AG10803 (cell line): Measurements from ENCODE around the gene ALG2.

Source experiments
- DNase-seq: peaks from one replicate; pipeline ENCODE4 v3.0.0; 2010; ENCODE audit warnings: low read depth
- H3K4me3 ChIP-seq: 2 replicates; pipeline ENCODE4 v1.5.1; 2011; ENCODE audit warnings: mild to moderate bottlenecking, low read length, control low read depth
- TF ChIP-seq, protein P1 (sequence below): conservative IDR thresholded peaks from 2 replicates; pipeline ENCODE4 v1.5.1; 2011; ENCODE audit warnings: mild to moderate bottlenecking, low read length, control low read depth, inconsistent platforms

ALG2 gene

DNA sequence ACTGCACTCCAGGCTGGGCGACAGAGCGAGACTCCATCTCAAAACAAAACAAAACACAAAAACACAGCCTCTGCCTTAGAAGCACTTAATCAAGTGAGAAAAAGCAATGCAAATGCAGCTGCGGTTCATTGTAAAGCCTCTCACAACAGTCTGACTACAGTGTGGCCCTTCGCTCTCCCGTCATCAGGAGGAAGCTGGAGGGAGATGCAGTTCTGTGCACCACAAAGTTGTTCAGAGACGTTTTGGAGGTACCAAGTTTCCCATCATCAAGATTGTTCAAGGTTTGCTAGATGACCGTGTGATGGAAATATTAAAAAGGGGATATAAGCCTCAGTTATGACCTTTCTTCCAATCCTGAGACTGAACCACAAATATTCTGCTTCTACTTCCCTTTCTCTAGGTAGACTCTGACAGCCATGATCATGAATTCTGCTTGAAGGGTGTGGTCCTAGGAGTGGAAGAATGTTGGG is 41.2 kb upstream of the ALG2 start:
- DNase-seq = no peak
- TF ChIP-seq, protein P1, sequence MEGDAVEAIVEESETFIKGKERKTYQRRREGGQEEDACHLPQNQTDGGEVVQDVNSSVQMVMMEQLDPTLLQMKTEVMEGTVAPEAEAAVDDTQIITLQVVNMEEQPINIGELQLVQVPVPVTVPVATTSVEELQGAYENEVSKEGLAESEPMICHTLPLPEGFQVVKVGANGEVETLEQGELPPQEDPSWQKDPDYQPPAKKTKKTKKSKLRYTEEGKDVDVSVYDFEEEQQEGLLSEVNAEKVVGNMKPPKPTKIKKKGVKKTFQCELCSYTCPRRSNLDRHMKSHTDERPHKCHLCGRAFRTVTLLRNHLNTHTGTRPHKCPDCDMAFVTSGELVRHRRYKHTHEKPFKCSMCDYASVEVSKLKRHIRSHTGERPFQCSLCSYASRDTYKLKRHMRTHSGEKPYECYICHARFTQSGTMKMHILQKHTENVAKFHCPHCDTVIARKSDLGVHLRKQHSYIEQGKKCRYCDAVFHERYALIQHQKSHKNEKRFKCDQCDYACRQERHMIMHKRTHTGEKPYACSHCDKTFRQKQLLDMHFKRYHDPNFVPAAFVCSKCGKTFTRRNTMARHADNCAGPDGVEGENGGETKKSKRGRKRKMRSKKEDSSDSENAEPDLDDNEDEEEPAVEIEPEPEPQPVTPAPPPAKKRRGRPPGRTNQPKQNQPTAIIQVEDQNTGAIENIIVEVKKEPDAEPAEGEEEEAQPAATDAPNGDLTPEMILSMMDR = no peak
- H3K4me3 ChIP-seq = no peak overlapping the region

DNA sequence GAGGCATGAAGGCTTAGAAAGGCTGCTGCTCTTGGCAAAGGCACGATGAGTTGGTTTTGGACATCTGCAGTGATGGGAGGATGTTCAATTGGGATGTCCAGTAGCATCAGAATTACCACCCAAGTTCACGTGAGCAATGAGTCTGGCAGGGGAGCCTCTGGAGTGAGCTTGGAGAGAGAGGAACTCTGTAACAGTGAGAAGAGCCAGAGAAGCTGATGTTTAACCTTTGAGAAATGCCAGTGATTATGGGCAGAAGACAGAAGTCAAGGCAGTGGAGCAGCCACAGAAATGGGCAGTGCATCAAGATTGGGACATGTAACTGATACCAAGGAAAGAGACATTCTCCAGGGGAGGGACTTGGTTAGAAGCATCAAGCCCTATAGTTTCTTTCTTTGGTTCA is 40.2 kb upstream of the ALG2 start:
- no peak for DNase-seq
- TF ChIP-seq, protein P1 = no peak
- no peak overlapping the region for H3K4me3 ChIP-seq

DNA sequence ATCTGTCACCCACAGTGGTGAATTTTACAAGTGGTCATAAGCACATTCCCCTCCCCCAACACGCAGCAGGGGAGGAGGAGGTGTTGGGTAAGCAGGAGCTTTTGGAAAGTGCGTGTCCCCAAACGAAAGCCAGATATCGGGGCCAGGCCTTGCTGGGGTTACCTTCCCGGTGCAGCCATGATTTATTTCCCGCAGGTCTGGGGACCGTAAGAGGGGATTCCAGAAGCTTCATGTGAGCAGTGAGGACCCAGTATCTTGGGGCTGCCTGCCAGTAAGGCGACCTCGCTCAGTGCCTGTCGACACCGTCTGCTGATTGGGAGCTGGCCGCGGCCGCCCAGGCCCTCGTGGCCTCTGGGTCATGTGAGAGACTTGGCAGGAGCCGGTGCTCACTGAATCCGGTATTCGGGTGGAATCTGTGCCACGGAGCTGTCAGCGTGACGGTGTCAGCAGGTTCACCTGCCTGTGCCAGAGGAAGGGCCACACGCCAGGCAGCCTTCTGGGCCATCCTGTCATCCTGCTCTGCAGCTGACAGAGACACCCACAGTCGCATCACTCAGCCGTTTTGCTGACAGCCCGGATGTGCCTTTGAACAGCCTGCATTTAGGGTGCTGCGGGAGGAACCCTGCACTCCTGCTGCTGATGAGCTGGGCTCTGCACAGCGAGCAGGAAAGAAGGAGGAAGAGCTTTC is 37.6 kb upstream of the ALG2 start:
- TF ChIP-seq, protein P1 = no peak
- H3K4me3 ChIP-seq = peak overlapping the region; percentile 44
- peak; percentile 40 for DNase-seq

DNA sequence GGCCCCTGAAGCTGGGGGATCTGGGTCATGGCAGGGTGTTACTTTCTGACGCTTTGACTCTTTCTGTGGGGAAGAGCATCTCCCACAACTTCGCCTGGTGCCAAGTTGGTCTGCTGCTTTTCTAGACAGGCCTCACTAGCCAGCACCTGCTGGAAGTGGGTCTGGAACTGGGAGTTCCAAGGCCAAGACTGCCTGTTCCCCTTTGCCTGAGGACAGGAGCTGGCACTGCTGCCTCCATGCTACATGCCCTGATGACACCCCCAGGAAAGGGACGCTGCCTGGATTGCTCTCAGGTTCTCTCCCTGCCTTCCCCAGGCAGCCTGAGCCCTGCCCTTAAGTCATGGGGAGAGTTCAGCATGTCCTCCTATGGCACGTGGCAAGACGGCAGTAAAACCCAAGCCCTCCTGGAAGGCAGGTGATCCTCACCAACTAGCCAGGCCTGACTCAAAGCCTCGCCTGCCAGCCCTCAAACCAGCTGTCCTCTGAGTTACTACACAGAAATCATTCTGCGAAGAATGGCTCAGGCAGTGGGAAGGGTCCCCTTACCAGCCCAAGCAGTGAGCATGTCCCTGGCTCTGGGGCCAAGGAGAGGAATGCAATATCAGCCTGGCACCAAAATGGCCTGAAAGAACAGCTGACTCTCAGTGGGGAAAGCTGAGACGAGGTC is 36.1 kb upstream of the ALG2 start:
- TF ChIP-seq, protein P1 = no peak
- no peak overlapping the region for H3K4me3 ChIP-seq
- no peak for DNase-seq

DNA sequence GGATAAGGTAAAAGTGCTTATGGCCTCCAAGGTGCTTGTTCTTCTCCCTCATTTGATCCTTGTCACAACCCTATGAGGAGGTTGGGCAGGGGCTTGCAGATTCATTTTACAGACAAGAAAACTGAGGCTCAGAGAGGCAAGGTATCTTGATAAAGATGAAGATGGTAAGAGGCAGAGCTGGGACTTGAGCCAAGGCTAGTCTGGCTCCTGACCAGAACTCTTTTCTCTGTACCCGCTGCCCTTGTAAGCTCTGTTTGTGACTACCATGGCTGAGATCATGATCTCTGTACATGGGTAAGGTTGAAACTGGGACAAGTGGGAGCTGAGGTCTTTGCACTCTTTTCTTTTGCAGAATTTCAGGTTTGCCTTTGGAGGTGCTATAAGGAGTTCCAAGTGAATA is 33.9 kb upstream of the ALG2 start:
- TF ChIP-seq, protein P1 = no peak
- DNase-seq = no peak
- no peak overlapping the region for H3K4me3 ChIP-seq

DNA sequence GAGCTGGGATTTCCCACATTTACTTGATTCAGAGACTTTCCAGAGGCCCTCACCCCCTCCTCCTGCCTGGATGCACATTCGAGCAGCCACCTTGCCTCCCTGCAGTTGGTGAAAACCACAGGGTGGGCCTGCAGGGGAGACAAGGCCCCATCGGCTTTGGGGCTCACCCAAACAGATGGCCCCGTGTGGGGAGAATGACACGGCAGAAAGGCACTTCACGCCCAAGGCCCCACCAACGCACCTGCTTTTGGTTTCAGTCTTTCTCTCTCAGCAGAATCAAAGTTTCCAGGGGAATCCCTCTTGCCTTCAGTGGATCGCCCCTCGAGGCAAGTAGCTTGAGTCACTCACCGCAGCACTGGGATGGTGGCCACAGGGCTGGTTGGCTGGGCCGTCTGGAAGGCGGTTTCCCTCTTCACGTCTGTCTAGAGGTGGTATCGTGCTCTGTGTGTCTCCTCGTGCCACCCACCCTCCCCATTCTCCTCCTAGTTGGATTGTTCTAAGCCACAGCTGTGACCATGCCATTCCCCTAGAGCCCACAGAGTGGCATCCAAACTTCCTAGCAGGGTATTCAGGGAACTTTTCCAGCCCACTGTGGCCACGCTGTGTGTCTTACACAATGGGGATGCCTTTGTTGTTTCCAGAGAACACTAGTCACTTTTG is 32.2 kb upstream of the ALG2 start:
- TF ChIP-seq, protein P1 = no peak
- no peak overlapping the region for H3K4me3 ChIP-seq
- no peak for DNase-seq

DNA sequence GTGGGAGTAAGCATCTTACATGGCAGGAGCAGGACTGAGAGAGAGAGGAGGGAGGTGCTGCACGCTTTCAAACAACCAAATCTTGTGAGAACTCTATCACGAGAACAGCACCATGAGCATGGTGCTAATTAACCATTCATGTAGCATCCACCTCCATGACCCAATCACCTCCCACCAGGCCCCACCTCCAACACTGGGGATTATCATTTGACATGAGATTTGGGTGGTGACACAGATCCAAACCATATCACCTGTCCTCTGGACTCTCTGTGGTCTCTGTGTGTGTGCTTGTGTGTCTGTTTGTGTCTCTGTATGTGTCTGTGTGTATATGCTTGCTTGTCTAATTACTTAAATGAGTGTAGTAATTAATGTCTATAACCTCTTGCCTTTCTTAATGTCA is 31.4 kb upstream of the ALG2 start:
- H3K4me3 ChIP-seq = no peak overlapping the region
- TF ChIP-seq, protein P1 = no peak
- DNase-seq = no peak
